ENCODE results near the gene ZNF804B. TPM values are rescaled to one million over a fixed set of nuclear protein-coding genes. Genes with fewer than 3 reads are reported as not detected.

The ZNF804B gene
- total RNA-seq, 1 donor from 2014 or later: not detected

DNA sequence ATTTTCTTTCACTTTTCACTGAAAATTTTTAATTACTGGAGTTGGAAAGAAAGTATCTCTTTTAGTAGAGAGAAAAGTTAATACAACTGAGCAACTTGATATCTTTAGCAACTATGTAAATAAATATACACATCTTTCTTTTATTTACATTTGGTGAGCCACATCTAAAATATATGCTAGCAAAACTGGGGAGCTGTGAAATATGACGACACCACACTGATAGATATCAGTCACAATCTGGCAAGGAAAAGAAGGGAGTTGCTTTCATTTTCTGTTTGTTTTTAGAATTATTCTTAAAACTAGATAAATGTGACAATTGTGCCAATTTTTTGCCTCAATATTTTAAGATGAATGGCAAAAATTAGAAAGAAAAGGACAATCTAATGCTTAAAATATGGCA, 2.7 kb upstream of the ZNF804B start:
- no peaks in the 10 kb centered on the region for H3K36me3 Mint-ChIP-seq (ENCODE audit: low read depth, unreplicated experiment)
- H3K27me3 Mint-ChIP-seq (ENCODE audit: unreplicated experiment): peaks cover 14% of the 10 kb centered on the region
- no peak overlapping the region for H3K4me3 Mint-ChIP-seq (ENCODE audit: unreplicated experiment)
- no peaks in the 10 kb centered on the region for H3K9me3 Mint-ChIP-seq (ENCODE audit: unreplicated experiment)
- DNase-seq (ENCODE audit: low spot score): no peak
- TF ChIP-seq, protein P1, sequence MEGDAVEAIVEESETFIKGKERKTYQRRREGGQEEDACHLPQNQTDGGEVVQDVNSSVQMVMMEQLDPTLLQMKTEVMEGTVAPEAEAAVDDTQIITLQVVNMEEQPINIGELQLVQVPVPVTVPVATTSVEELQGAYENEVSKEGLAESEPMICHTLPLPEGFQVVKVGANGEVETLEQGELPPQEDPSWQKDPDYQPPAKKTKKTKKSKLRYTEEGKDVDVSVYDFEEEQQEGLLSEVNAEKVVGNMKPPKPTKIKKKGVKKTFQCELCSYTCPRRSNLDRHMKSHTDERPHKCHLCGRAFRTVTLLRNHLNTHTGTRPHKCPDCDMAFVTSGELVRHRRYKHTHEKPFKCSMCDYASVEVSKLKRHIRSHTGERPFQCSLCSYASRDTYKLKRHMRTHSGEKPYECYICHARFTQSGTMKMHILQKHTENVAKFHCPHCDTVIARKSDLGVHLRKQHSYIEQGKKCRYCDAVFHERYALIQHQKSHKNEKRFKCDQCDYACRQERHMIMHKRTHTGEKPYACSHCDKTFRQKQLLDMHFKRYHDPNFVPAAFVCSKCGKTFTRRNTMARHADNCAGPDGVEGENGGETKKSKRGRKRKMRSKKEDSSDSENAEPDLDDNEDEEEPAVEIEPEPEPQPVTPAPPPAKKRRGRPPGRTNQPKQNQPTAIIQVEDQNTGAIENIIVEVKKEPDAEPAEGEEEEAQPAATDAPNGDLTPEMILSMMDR (IDR thresholded peaks at IDR 0.05; ENCODE audit: unreplicated experiment): no peak
- H3K27ac Mint-ChIP-seq (ENCODE audit: unreplicated experiment): no peak overlapping the region
- peaks cover 9% of the 10 kb centered on the region for H3K4me1 Mint-ChIP-seq (ENCODE audit: unreplicated experiment)

DNA sequence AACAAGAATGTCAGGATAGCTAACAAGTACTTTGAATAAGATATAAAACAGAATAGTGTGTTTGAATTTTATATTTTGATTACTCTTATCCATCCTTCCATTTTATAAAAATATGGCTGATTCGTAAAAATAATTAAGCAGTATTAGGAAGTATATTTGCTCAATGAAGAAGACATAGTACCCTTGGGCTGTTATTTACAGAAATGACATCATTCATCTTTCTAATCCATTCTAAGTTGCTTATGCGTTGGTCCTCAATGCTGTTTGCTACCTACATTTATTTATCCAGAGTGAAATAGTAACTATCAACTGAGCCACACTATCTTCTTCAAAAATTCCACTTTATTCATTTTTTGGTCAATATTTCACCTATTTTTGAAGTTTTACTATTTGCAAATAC, 2.1 kb upstream of the ZNF804B start:
- TF ChIP-seq, protein P1 (IDR thresholded peaks at IDR 0.05; ENCODE audit: unreplicated experiment): no peak
- Mint-ChIP-seq H3K9me3 (ENCODE audit: unreplicated experiment) (no peaks in the 10 kb centered on the region), H3K36me3 (ENCODE audit: low read depth, unreplicated experiment) (no peaks in the 10 kb centered on the region), H3K4me3 (ENCODE audit: unreplicated experiment) (no peak overlapping the region), H3K27ac (ENCODE audit: unreplicated experiment) (no peak overlapping the region), H3K27me3 (ENCODE audit: unreplicated experiment) (peaks cover 14% of the 10 kb centered on the region), H3K4me1 (ENCODE audit: unreplicated experiment) (peaks cover 9% of the 10 kb centered on the region)
- no peak for DNase-seq (ENCODE audit: low spot score)

- Mint-ChIP-seq H3K4me3 (ENCODE audit: unreplicated experiment) (no peak overlapping the region), H3K27ac (ENCODE audit: unreplicated experiment) (no peak overlapping the region), H3K4me1 (ENCODE audit: unreplicated experiment) (peaks cover 9% of the 10 kb centered on the region), H3K27me3 (ENCODE audit: unreplicated experiment) (peaks cover 13% of the 10 kb centered on the region), H3K36me3 (ENCODE audit: low read depth, unreplicated experiment) (no peaks in the 10 kb centered on the region), H3K9me3 (ENCODE audit: unreplicated experiment) (no peaks in the 10 kb centered on the region)
- DNase-seq (ENCODE audit: low spot score): peak; percentile 35
- TF ChIP-seq, protein P1 (IDR thresholded peaks at IDR 0.05; ENCODE audit: unreplicated experiment): no peak
Measured at GRCh38 chr7:88758381-88759229, 895 bp upstream of the ZNF804B start.

DNA sequence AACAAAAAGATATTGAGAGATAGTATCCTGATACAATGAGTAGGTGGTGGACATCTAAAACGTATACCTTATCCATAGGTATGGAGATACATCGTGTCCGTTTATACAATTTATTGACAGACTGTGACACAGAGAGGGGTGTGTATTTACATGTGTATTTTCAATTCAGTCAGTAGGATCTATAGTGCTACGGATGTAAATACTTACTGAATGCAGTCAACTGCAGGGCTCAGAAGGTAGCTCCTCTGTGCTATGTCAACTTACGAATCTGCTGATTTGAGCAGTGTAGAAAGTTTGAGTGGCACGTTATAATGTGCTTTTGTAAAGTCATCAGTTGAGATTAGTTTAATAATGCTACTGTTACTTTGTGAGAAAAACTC, 626 bp downstream of the ZNF804B start:
- peaks cover 9% of the 10 kb centered on the region for H3K4me1 Mint-ChIP-seq (ENCODE audit: unreplicated experiment)
- TF ChIP-seq, protein P1 (IDR thresholded peaks at IDR 0.05; ENCODE audit: unreplicated experiment): no peak
- H3K9me3 Mint-ChIP-seq (ENCODE audit: unreplicated experiment): no peaks in the 10 kb centered on the region
- DNase-seq (ENCODE audit: low spot score): no peak
- no peaks in the 10 kb centered on the region for H3K36me3 Mint-ChIP-seq (ENCODE audit: low read depth, unreplicated experiment)
- peaks cover 13% of the 10 kb centered on the region for H3K27me3 Mint-ChIP-seq (ENCODE audit: unreplicated experiment)
- H3K27ac Mint-ChIP-seq (ENCODE audit: unreplicated experiment): no peak overlapping the region
- peak overlapping the region; percentile 72 for H3K4me3 Mint-ChIP-seq (ENCODE audit: unreplicated experiment)

- Mint-ChIP-seq H3K9me3 (ENCODE audit: unreplicated experiment) (no peaks in the 10 kb centered on the region), H3K4me1 (ENCODE audit: unreplicated experiment) (peaks cover 9% of the 10 kb centered on the region), H3K27ac (ENCODE audit: unreplicated experiment) (no peak overlapping the region), H3K36me3 (ENCODE audit: low read depth, unreplicated experiment) (no peaks in the 10 kb centered on the region), H3K4me3 (ENCODE audit: unreplicated experiment) (no peak overlapping the region), H3K27me3 (ENCODE audit: unreplicated experiment) (peaks cover 13% of the 10 kb centered on the region)
- no peak for DNase-seq (ENCODE audit: low spot score)
- TF ChIP-seq, protein P1 (IDR thresholded peaks at IDR 0.05; ENCODE audit: unreplicated experiment): no peak
Measured at GRCh38 chr7:88761779-88762178, 2.3 kb downstream of the ZNF804B start.
